HG02623 (cell line): ENCODE results near the gene GATA1.

Experiments used
- ATAC-seq: cut with Tn5 transposase; IDR thresholded peaks from one replicate; pipeline ENCODE4 v1.9.1; 2021; ENCODE audit warnings: moderate library complexity; ENCODE audit not compliant: unreplicated experiment

The GATA1 gene

GRCh38 chrX:48784726-48785125 lies 1.7 kb upstream of the GATA1 start:
- no peak for ATAC-seq

GRCh38 chrX:48785186-48785539 lies 1.2 kb upstream of the GATA1 start:
- no peak for ATAC-seq

- ATAC-seq: no peak
Measured at GRCh38 chrX:48785540-48786214, 713 bp upstream of the GATA1 start.

- no peak for ATAC-seq
Measured at GRCh38 chrX:48786825-48787504, 575 bp downstream of the GATA1 start.

- no peak for ATAC-seq
Measured at GRCh38 chrX:48787505-48788443, 1.4 kb downstream of the GATA1 start.

GRCh38 chrX:48789366-48790220 lies 3.2 kb downstream of the GATA1 start:
- ATAC-seq: no peak

- no peak for ATAC-seq
Measured at GRCh38 chrX:48790477-48790876, 4.1 kb downstream of the GATA1 start.

GRCh38 chrX:48791063-48791820 lies 4.9 kb downstream of the GATA1 start:
- ATAC-seq: no peak

- no peak for ATAC-seq
Measured at GRCh38 chrX:48792219-48792618, 5.8 kb downstream of the GATA1 start.

GRCh38 chrX:48793935-48794334 lies 7.5 kb downstream of the GATA1 start:
- ATAC-seq: no peak

GRCh38 chrX:48794340-48794910 lies 8.0 kb downstream of the GATA1 start:
- no peak for ATAC-seq

- ATAC-seq: no peak
Measured at GRCh38 chrX:48794911-48795515, 8.6 kb downstream of the GATA1 start.

- ATAC-seq: no peak
Measured at GRCh38 chrX:48798318-48798717, 11.9 kb downstream of the GATA1 start.

GRCh38 chrX:48800574-48801279 lies 14.3 kb downstream of the GATA1 start:
- no peak for ATAC-seq

GRCh38 chrX:48801280-48802088 lies 15.1 kb downstream of the GATA1 start, which contains the start of gene HDAC6:
HDAC6 (plus strand) TSS chrX:48802067; CDS start chrX:48802693, 626 bp downstream.
- ATAC-seq: peak; percentile 84

GRCh38 chrX:48802089-48802904 lies 15.9 kb downstream of the GATA1 start:
- ATAC-seq: peak; percentile 34

- ATAC-seq: no peak
Measured at GRCh38 chrX:48802905-48803200, 16.5 kb downstream of the GATA1 start.
